GM12874 (cell line): Measurements from ENCODE around the gene NELFB.

ENCODE experiments used
- CTCF ChIP-seq: IDR thresholded peaks from 2 replicates; pipeline ENCODE4 v1.5.1; 2011; ENCODE audit warnings: low read depth, mild to moderate bottlenecking, control low read depth, low read length, moderate library complexity; ENCODE audit not compliant: insufficient read depth

The NELFB gene

GRCh38 chr9:137245450-137246421 lies 9.4 kb upstream of the NELFB start:
- no peak for TF ChIP-seq CTCF

GRCh38 chr9:137247135-137247915 lies 7.8 kb upstream of the NELFB start:
- TF ChIP-seq CTCF = no peak

GRCh38 chr9:137247916-137248175 lies 7.3 kb upstream of the NELFB start:
- no peak for TF ChIP-seq CTCF

- no peak for TF ChIP-seq CTCF
Measured at GRCh38 chr9:137250329-137251193, 4.6 kb upstream of the NELFB start.

GRCh38 chr9:137251194-137251461 lies 4.0 kb upstream of the NELFB start, which contains the start of gene STPG3:
TSS of gene STPG3 (plus strand) at chr9:137251286. CDS start at chr9:137251287, 1 bp downstream.
- TF ChIP-seq CTCF = no peak

- TF ChIP-seq CTCF = no peak
Measured at GRCh38 chr9:137251490-137252268, 3.4 kb upstream of the NELFB start.
